Lower leg skin (tissue), 4 donors: ENCODE data around the gene BPIFB2. TPM values are rescaled to one million over a fixed set of nuclear protein-coding genes. Genes with fewer than 3 reads are reported as not detected.

Experiments
- DNase-seq, 2 donors: peaks; one replicate each; pipeline ENCODE4 v3.0.0-alpha.2; 2019; ENCODE audit warnings: low spot score in 2 of 2
- H3K4me3 ChIP-seq: fragments of 200-600 bp; sonication (generic); 2 replicates; pipeline ENCODE4 v1.5.1; 2017; ENCODE audit warnings: mild to moderate bottlenecking, low read depth; ENCODE audit not compliant: poor library complexity, severe bottlenecking
- CTCF ChIP-seq, 3 donors: fragments of 450-650 bp; IDR thresholded peaks; one replicate each; pipeline ENCODE4 v1.5.1; 2016; ENCODE audit warnings: antibody characterized with exemption in 3 of 3, mild to moderate bottlenecking in 3 of 3, moderate library complexity in 2 of 3
- POLR2A ChIP-seq, 2 donors: fragments of 450-650 bp; IDR thresholded peaks; one replicate each; pipeline ENCODE4 v1.6.1; 2016 to 2017; ENCODE audit warnings: antibody characterized with exemption in 2 of 2, mild to moderate bottlenecking in 1 of 2, moderate library complexity in 1 of 2
- WGBS, 2 donors: methylation state at CpG; one replicate each; pipeline ENCODE4 v1.1.5; 2018; 5-methylcytosine and 5-hydroxymethylcytosine counted together
- intact Hi-C: fragments of 100-400 bp; cut with DNase I; formaldehyde crosslinking; loops from one replicate; pipeline ENCODE4 v1.15.0; 2023; ENCODE audit warnings: low total_unique reads
- total RNA-seq, 4 donors: library from RNA; depleted of rRNA; stranded (reverse); fragments of >200 nt; gene quantifications; one replicate each; pipeline ENCODE4 v1.1.0, GENCODE V29; 2016

BPIFB2 gene
- total RNA-seq, 4 donors from 2014 or later = not detected

GRCh38 chr20:32989507-32990283 is 17.8 kb upstream of the BPIFB2 start:
- TF ChIP-seq CTCF (IDR thresholded peaks at IDR 0.05) = no peak
- no peak for TF ChIP-seq POLR2A (IDR thresholded peaks at IDR 0.05)
- DNase-seq = no peak
- no peak overlapping the region for H3K4me3 ChIP-seq
- WGBS, 2 donors = 85 to 87% methylated on average over 14 of the region's 14 CpGs
- intact Hi-C loops = no loop called here

- no peak overlapping the region for H3K4me3 ChIP-seq
- intact Hi-C loops = no loop called here
- DNase-seq = no peak
- whole genome bisulfite sequencing, 2 donors = 58 to 77% methylated on average over 2 to 3 of the region's 3 CpGs
- no peak for TF ChIP-seq POLR2A (IDR thresholded peaks at IDR 0.05)
- no peak for TF ChIP-seq CTCF (IDR thresholded peaks at IDR 0.05)
Measured at GRCh38 chr20:32990426-32990825, 17.1 kb upstream of the BPIFB2 start.

GRCh38 chr20:32991383-32991782 is 16.1 kb upstream of the BPIFB2 start:
- intact Hi-C loops = no loop called here
- DNase-seq = no peak
- 51 to 54% methylated on average over 3 of the region's 3 CpGs for WGBS, 2 donors
- no peak overlapping the region for H3K4me3 ChIP-seq
- TF ChIP-seq POLR2A (IDR thresholded peaks at IDR 0.05) (no peak), CTCF (IDR thresholded peaks at IDR 0.05) (no peak)

GRCh38 chr20:32991792-32992641 is 15.5 kb upstream of the BPIFB2 start:
- WGBS, 2 donors = 75 to 76% methylated on average over 8 of the region's 8 CpGs

GRCh38 chr20:32993496-32994050 is 13.9 kb upstream of the BPIFB2 start:
- whole genome bisulfite sequencing, 2 donors = 73 to 76% methylated on average over 8 of the region's 8 CpGs
- TF ChIP-seq POLR2A (IDR thresholded peaks at IDR 0.05) = no peak
- no peak for TF ChIP-seq CTCF (IDR thresholded peaks at IDR 0.05)
- no peak for DNase-seq

More at GRCh38 chr20:32991792-32992641, 15.5 kb upstream of the BPIFB2 start:
- TF ChIP-seq POLR2A (IDR thresholded peaks at IDR 0.05) (no peak), CTCF (IDR thresholded peaks at IDR 0.05) (no peak)
- no peak overlapping the region for H3K4me3 ChIP-seq
- DNase-seq = no peak
- intact Hi-C loops = no loop called here

More at GRCh38 chr20:32993496-32994050, 13.9 kb upstream of the BPIFB2 start:
- no peak overlapping the region for H3K4me3 ChIP-seq
- intact Hi-C loops = no loop called here
